ENCODE measurements around the gene SFSWAP. TPM values are rescaled to one million over a fixed set of nuclear protein-coding genes. Genes with fewer than 3 reads are reported as not detected.

Gene SFSWAP
- total and polyA plus RNA-seq, 4 donors: 6.1 to 21.6 (median 10.1) TPM

DNA sequence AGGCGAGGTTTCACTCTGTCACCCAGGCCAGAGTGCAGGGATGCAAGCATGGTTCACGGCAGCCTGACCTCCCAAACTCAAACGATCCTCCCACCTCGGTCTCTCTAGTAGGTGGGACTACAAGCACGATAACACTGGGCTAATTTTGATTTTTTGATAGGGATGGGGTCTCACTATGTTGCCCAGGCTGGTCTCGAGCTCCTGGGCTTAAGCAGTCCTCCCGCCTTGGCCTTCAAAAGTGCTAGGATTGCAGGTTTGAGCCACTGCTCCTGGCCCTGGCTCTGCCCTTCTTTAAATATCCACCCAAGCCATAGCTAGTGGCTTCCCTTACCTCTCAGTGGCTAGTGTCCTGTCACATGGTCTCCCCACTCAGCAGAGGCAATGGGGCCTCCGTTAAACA, 17.8 kb downstream of the SFSWAP start:
- Histone ChIP-seq H3K9me3 (ENCODE audit: control insufficient read depth in 4 of 4, low read length in 3 of 4) (no peaks in the 10 kb centered on the region), H3K27ac (ENCODE audit: low read depth in 1 of 2, low read length in 2 of 2) (no peak overlapping the region), H3K9ac (ENCODE audit: low read depth in 1 of 2, low read length in 2 of 2) (no peak overlapping the region), H3K27me3 (ENCODE audit: control insufficient read depth in 4 of 4, insufficient read depth in 4 of 4, low read length in 3 of 4) (no peaks in the 10 kb centered on the region), H3K4me3 (ENCODE audit: low read depth in 1 of 3, low read length in 3 of 3) (no peak overlapping the region), H3K36me3 (ENCODE audit: control insufficient read depth in 4 of 4, insufficient read depth in 3 of 4, low read depth in 1 of 4, low read length in 3 of 4) (peaks cover 20 to 88% (median 68%) of the 10 kb centered on the region in 4 donors), H3K4me1 (ENCODE audit: control insufficient read depth in 4 of 4, insufficient read depth in 4 of 4, low read length in 3 of 4) (no peaks in the 10 kb centered on the region)
- TF ChIP-seq EGR1 (IDR thresholded peaks at IDR 0.05; ENCODE audit: low read depth in 2 of 2) (no peak), HNF4A (conservative IDR thresholded peaks at IDR 0.05) (no peak), JUND (IDR thresholded peaks at IDR 0.05) (no peak), HNF4G (IDR thresholded peaks at IDR 0.05) (no peak), NR2F2 (IDR thresholded peaks at IDR 0.05) (no peak), RAD21 (IDR thresholded peaks at IDR 0.05) (no peak), TAF1 (conservative IDR thresholded peaks at IDR 0.05) (no peak), GABPA (IDR thresholded peaks at IDR 0.05 in 1 of 2, conservative IDR thresholded peaks at IDR 0.05 in 1 of 2) (no peak), FOXA2 (IDR thresholded peaks at IDR 0.05) (no peak), YY1 (IDR thresholded peaks at IDR 0.05) (no peak), FOXA1 (IDR thresholded peaks at IDR 0.05) (no peak), RXRA (IDR thresholded peaks at IDR 0.05) (no peak), SP1 (IDR thresholded peaks at IDR 0.05) (no peak)
- TF ChIP-seq, protein P1, sequence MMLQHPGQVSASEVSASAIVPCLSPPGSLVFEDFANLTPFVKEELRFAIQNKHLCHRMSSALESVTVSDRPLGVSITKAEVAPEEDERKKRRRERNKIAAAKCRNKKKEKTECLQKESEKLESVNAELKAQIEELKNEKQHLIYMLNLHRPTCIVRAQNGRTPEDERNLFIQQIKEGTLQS (IDR thresholded peaks at IDR 0.05): no peak
- TF ChIP-seq, protein P2, sequence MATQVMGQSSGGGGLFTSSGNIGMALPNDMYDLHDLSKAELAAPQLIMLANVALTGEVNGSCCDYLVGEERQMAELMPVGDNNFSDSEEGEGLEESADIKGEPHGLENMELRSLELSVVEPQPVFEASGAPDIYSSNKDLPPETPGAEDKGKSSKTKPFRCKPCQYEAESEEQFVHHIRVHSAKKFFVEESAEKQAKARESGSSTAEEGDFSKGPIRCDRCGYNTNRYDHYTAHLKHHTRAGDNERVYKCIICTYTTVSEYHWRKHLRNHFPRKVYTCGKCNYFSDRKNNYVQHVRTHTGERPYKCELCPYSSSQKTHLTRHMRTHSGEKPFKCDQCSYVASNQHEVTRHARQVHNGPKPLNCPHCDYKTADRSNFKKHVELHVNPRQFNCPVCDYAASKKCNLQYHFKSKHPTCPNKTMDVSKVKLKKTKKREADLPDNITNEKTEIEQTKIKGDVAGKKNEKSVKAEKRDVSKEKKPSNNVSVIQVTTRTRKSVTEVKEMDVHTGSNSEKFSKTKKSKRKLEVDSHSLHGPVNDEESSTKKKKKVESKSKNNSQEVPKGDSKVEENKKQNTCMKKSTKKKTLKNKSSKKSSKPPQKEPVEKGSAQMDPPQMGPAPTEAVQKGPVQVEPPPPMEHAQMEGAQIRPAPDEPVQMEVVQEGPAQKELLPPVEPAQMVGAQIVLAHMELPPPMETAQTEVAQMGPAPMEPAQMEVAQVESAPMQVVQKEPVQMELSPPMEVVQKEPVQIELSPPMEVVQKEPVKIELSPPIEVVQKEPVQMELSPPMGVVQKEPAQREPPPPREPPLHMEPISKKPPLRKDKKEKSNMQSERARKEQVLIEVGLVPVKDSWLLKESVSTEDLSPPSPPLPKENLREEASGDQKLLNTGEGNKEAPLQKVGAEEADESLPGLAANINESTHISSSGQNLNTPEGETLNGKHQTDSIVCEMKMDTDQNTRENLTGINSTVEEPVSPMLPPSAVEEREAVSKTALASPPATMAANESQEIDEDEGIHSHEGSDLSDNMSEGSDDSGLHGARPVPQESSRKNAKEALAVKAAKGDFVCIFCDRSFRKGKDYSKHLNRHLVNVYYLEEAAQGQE (IDR thresholded peaks at IDR 0.05): no peak
- TF ChIP-seq, protein P3, sequence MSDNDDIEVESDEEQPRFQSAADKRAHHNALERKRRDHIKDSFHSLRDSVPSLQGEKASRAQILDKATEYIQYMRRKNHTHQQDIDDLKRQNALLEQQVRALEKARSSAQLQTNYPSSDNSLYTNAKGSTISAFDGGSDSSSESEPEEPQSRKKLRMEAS (IDR thresholded peaks at IDR 0.05): no peak
- TF ChIP-seq, protein P4, sequence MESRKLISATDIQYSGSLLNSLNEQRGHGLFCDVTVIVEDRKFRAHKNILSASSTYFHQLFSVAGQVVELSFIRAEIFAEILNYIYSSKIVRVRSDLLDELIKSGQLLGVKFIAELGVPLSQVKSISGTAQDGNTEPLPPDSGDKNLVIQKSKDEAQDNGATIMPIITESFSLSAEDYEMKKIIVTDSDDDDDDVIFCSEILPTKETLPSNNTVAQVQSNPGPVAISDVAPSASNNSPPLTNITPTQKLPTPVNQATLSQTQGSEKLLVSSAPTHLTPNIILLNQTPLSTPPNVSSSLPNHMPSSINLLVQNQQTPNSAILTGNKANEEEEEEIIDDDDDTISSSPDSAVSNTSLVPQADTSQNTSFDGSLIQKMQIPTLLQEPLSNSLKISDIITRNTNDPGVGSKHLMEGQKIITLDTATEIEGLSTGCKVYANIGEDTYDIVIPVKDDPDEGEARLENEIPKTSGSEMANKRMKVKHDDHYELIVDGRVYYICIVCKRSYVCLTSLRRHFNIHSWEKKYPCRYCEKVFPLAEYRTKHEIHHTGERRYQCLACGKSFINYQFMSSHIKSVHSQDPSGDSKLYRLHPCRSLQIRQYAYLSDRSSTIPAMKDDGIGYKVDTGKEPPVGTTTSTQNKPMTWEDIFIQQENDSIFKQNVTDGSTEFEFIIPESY (IDR thresholded peaks at IDR 0.05): no peak
- TF ChIP-seq, protein P5, sequence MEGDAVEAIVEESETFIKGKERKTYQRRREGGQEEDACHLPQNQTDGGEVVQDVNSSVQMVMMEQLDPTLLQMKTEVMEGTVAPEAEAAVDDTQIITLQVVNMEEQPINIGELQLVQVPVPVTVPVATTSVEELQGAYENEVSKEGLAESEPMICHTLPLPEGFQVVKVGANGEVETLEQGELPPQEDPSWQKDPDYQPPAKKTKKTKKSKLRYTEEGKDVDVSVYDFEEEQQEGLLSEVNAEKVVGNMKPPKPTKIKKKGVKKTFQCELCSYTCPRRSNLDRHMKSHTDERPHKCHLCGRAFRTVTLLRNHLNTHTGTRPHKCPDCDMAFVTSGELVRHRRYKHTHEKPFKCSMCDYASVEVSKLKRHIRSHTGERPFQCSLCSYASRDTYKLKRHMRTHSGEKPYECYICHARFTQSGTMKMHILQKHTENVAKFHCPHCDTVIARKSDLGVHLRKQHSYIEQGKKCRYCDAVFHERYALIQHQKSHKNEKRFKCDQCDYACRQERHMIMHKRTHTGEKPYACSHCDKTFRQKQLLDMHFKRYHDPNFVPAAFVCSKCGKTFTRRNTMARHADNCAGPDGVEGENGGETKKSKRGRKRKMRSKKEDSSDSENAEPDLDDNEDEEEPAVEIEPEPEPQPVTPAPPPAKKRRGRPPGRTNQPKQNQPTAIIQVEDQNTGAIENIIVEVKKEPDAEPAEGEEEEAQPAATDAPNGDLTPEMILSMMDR (IDR thresholded peaks at IDR 0.05; ENCODE audit: low read depth, low read length, missing input control): no peak
- DNase-seq (ENCODE audit: low spot score): no peak
- 93% methylated on average over 8 of the region's 8 CpGs for WGBS
